HL-60 (cell line): Measurements from ENCODE around the gene PTGDS.
A peak's percentile ranks its signal among the peaks of the same experiment; 100 is the strongest.

Experiments
- DNase-seq, 2 experiments: peaks; one replicate each; pipeline ENCODE4 v3.0.0-alpha.2; 2010 to 2020; ENCODE audit warnings: low read depth in 1 of 2, low spot score in 1 of 2
- H3K27ac ChIP-seq: fragments of 250-450 bp; sonication (Bioruptor Pico); replicated peaks from 2 replicates; pipeline ENCODE4 v1.5.1; 2020; ENCODE audit warnings: mild to moderate bottlenecking, moderate library complexity
- H3K27me3 ChIP-seq: fragments of 250-450 bp; sonication (Bioruptor Pico); 2 replicates; pipeline ENCODE4 v1.5.1; 2021; ENCODE audit warnings: mild to moderate bottlenecking, moderate library complexity; ENCODE audit not compliant: insufficient read depth, poor library complexity, severe bottlenecking
- H3K4me3 ChIP-seq: replicated peaks from 2 replicates; pipeline ENCODE4 v1.5.1; 2011; ENCODE audit warnings: mild to moderate bottlenecking, control low read depth, low read length; ENCODE audit not compliant: insufficient read depth
- CTCF ChIP-seq: IDR thresholded peaks from one replicate; pipeline ENCODE4 v1.5.1; 2011; ENCODE audit warnings: low read length, control low read depth, inconsistent platforms; ENCODE audit not compliant: insufficient read depth
- GABPA ChIP-seq: IDR thresholded peaks from 2 replicates; pipeline ENCODE4 v1.6.1; 2012; ENCODE audit warnings: low read depth
- POLR2AphosphoS5 ChIP-seq: IDR thresholded peaks from 2 replicates; pipeline ENCODE4 v1.6.1; 2012; ENCODE audit warnings: low read depth
- REST ChIP-seq: IDR thresholded peaks from 2 replicates; pipeline ENCODE4 v1.6.1; 2012; ENCODE audit warnings: low read depth; ENCODE audit not compliant: insufficient replicate concordance
- SPI1 ChIP-seq: IDR thresholded peaks from 2 replicates; pipeline ENCODE4 v1.6.1; 2012; ENCODE audit warnings: low read depth, mild to moderate bottlenecking, borderline replicate concordance

Gene PTGDS

GRCh38 chr9:137027369-137028262 is 50.3 kb downstream of the PTGDS start, which contains the start of gene ABCA2:
Gene ABCA2, minus strand, starts transcription at chr9:137028237. Its CDS starts 97 bp downstream, at chr9:137028140.
- Histone ChIP-seq H3K27me3 (no peaks in the 10 kb centered on the region), H3K4me3 (peak within 1 kb of the TSS; percentile 88), H3K27ac (peak within 1 kb of the TSS; percentile 98)
- no peak for DNase-seq
- TF ChIP-seq GABPA = no peak
- no peak for TF ChIP-seq POLR2AphosphoS5
- TF ChIP-seq REST = no peak
- no peak for TF ChIP-seq SPI1
- no peak for TF ChIP-seq CTCF

- TF ChIP-seq CTCF (peak; percentile 79), GABPA (no peak)
- H3K4me3 ChIP-seq = peak overlapping the region; percentile 88
- peak overlapping the region; percentile 98 for H3K27ac ChIP-seq
- peak; percentile 81 to 91 for DNase-seq
- no peaks in the 10 kb centered on the region for H3K27me3 ChIP-seq
These were observed 51.2 kb downstream of the PTGDS start for GRCh38 chr9:137028263-137029057.

GRCh38 chr9:137029058-137029936 is 52.0 kb downstream of the PTGDS start:
- no peaks in the 10 kb centered on the region for H3K27me3 ChIP-seq
- TF ChIP-seq CTCF (peak; percentile 73), REST (no peak)
- peak; percentile 67 to 90 for DNase-seq
- H3K4me3 ChIP-seq = peak overlapping the region; percentile 88
- H3K27ac ChIP-seq = peak overlapping the region; percentile 98
